SHP77 treated with DMSO at 0.1 percent for 48 hours (cell line): Measurements from ENCODE around the gene KCTD5.

ENCODE experiments used
- DNase-seq: peaks from one replicate; lab custom pipeline; 2025; lab: John Stamatoyannopoulos, UW

The KCTD5 gene

GRCh38 chr16:2697401-2697948 lies 15.2 kb downstream of the KCTD5 start:
- no peak for DNase-seq

- DNase-seq, result no peak
Measured at GRCh38 chr16:2698103-2698870, 16.0 kb downstream of the KCTD5 start.

GRCh38 chr16:2698965-2699750 lies 16.8 kb downstream of the KCTD5 start:
- no peak for DNase-seq

GRCh38 chr16:2699791-2700600 lies 17.7 kb downstream of the KCTD5 start:
- no peak for DNase-seq

- DNase-seq, result no peak
Measured at GRCh38 chr16:2700786-2701185, 18.5 kb downstream of the KCTD5 start.

- DNase-seq, result no peak
Measured at GRCh38 chr16:2701272-2701671, 18.9 kb downstream of the KCTD5 start.

- no peak for DNase-seq
Measured at GRCh38 chr16:2701713-2702437, 19.6 kb downstream of the KCTD5 start.

- no peak for DNase-seq
Measured at GRCh38 chr16:2702438-2702825, 20.1 kb downstream of the KCTD5 start.

- DNase-seq, result no peak
Measured at GRCh38 chr16:2702871-2703745, 20.8 kb downstream of the KCTD5 start.

- DNase-seq, result no peak
Measured at GRCh38 chr16:2704166-2704982, 22.1 kb downstream of the KCTD5 start.

GRCh38 chr16:2704983-2705275 lies 22.6 kb downstream of the KCTD5 start:
- no peak for DNase-seq

- no peak for DNase-seq
Measured at GRCh38 chr16:2705351-2705750, 23.0 kb downstream of the KCTD5 start.

GRCh38 chr16:2706085-2706484 lies 23.8 kb downstream of the KCTD5 start:
- DNase-seq, result no peak

GRCh38 chr16:2706611-2707311 lies 24.4 kb downstream of the KCTD5 start:
- DNase-seq, result no peak

GRCh38 chr16:2707368-2708289 lies 25.3 kb downstream of the KCTD5 start:
- DNase-seq, result no peak

- DNase-seq, result no peak
Measured at GRCh38 chr16:2708290-2708639, 25.9 kb downstream of the KCTD5 start.

GRCh38 chr16:2708955-2709587 lies 26.7 kb downstream of the KCTD5 start:
- DNase-seq, result no peak

GRCh38 chr16:2709588-2709984 lies 27.3 kb downstream of the KCTD5 start:
- no peak for DNase-seq
